Activated gamma-delta T cell treated with anti-CD3 and anti-CD28 coated beads, Interleukin-2, amount 50 U/mL, for 16 hours (primary cell): ENCODE data around the gene EPHA3.

Experiments
- DNase-seq: peaks from one replicate; pipeline ENCODE4 v3.0.0-alpha.2; 2020; ENCODE audit warnings: low read depth

EPHA3 gene

GRCh38 chr3:89364314-89364713, 256.9 kb downstream of the EPHA3 start:
- no peak for DNase-seq

- DNase-seq, result no peak
Observed at GRCh38 chr3:89367166-89367565, 259.7 kb downstream of the EPHA3 start.

GRCh38 chr3:89368846-89369245, 261.4 kb downstream of the EPHA3 start:
- no peak for DNase-seq

- no peak for DNase-seq
Observed at GRCh38 chr3:89372456-89372855, 265.0 kb downstream of the EPHA3 start.

- no peak for DNase-seq
Observed at GRCh38 chr3:89373434-89373833, 266.0 kb downstream of the EPHA3 start.

GRCh38 chr3:89375451-89375850, 268.0 kb downstream of the EPHA3 start:
- no peak for DNase-seq

- DNase-seq, result no peak
Observed at GRCh38 chr3:89380016-89380415, 272.6 kb downstream of the EPHA3 start.

GRCh38 chr3:89392991-89393390, 285.6 kb downstream of the EPHA3 start:
- no peak for DNase-seq

GRCh38 chr3:89395456-89395855, 288.0 kb downstream of the EPHA3 start:
- DNase-seq, result no peak

- no peak for DNase-seq
Observed at GRCh38 chr3:89395996-89396395, 288.6 kb downstream of the EPHA3 start.

- no peak for DNase-seq
Observed at GRCh38 chr3:89402051-89402450, 294.6 kb downstream of the EPHA3 start.

GRCh38 chr3:89405176-89405575, 297.8 kb downstream of the EPHA3 start:
- DNase-seq, result no peak

GRCh38 chr3:89405593-89405992, 298.2 kb downstream of the EPHA3 start:
- no peak for DNase-seq

- no peak for DNase-seq
Observed at GRCh38 chr3:89411201-89411600, 303.8 kb downstream of the EPHA3 start.

GRCh38 chr3:89414270-89414669, 306.8 kb downstream of the EPHA3 start:
- no peak for DNase-seq

- DNase-seq, result no peak
Observed at GRCh38 chr3:89419647-89420241, 312.3 kb downstream of the EPHA3 start.

- no peak for DNase-seq
Observed at GRCh38 chr3:89426060-89426459, 318.6 kb downstream of the EPHA3 start.

- DNase-seq, result no peak
Observed at GRCh38 chr3:89434621-89435380, 327.4 kb downstream of the EPHA3 start.

- DNase-seq, result no peak
Observed at GRCh38 chr3:89436846-89437245, 329.4 kb downstream of the EPHA3 start.

- DNase-seq, result no peak
Observed at GRCh38 chr3:89440386-89440785, 333.0 kb downstream of the EPHA3 start.

- no peak for DNase-seq
Observed at GRCh38 chr3:89441141-89441540, 333.7 kb downstream of the EPHA3 start.

GRCh38 chr3:89446593-89446992, 339.2 kb downstream of the EPHA3 start:
- no peak for DNase-seq

- DNase-seq, result no peak
Observed at GRCh38 chr3:89447243-89447642, 339.8 kb downstream of the EPHA3 start.

- DNase-seq, result no peak
Observed at GRCh38 chr3:89449086-89449485, 341.7 kb downstream of the EPHA3 start.
